Mesothelial cell of epicardium (in vitro differentiated cells): ENCODE data around the gene AOPEP. TPM values are rescaled to one million over a fixed set of nuclear protein-coding genes. Genes with fewer than 3 reads are reported as not detected.
A peak's percentile ranks its signal among the peaks of the same experiment; 100 is the strongest.

Experiments
- DNase-seq, 2 experiments: peaks; one replicate each; pipeline ENCODE4 v3.0.0; 2021; ENCODE audit warnings: low spot score in 2 of 2; ENCODE audit not compliant: unreplicated experiment in 2 of 2
- H3K27ac Mint-ChIP-seq: 2 replicates; pipeline ENCODE4 v1.8.0; 2021; ENCODE audit warnings: mixed read lengths
- H3K27me3 Mint-ChIP-seq: 2 replicates; pipeline ENCODE4 v1.8.0; 2021; ENCODE audit warnings: low read depth, mixed read lengths
- H3K36me3 Mint-ChIP-seq: 2 replicates; pipeline ENCODE4 v1.8.0; 2021; ENCODE audit warnings: mixed read lengths
- H3K4me1 Mint-ChIP-seq: 2 replicates; pipeline ENCODE4 v1.8.0; 2021; ENCODE audit warnings: mixed read lengths
- H3K4me3 Mint-ChIP-seq: 2 replicates; pipeline ENCODE4 v1.8.0; 2021; ENCODE audit warnings: mild to moderate bottlenecking, moderate library complexity, mixed read lengths
- H3K9me3 Mint-ChIP-seq: 2 replicates; pipeline ENCODE4 v1.8.0; 2021; ENCODE audit warnings: mixed read lengths
- CTCF ChIP-seq: fragments of 200-600 bp; sonication (generic); IDR thresholded peaks from one replicate; pipeline ENCODE4 v1.5.0; 2021; ENCODE audit warnings: antibody characterized with exemption; ENCODE audit not compliant: unreplicated experiment
- total RNA-seq: library from RNA; stranded (reverse); gene quantifications from 3 replicates; pipeline ENCODE4 v1.2.1, GENCODE V29; 2021

Gene AOPEP
- total RNA-seq, 1 donor from 2014 or later = 63.0 TPM

GRCh38 chr9:95030920-95031642 lies 304.6 kb downstream of the AOPEP start:
- Mint-ChIP-seq H3K27me3 (no peaks in the 10 kb centered on the region), H3K27ac (peak overlapping the region; percentile 47), H3K36me3 (peaks cover 5% of the 10 kb centered on the region), H3K4me3 (no peak overlapping the region), H3K9me3 (no peaks in the 10 kb centered on the region), H3K4me1 (peaks cover 51% of the 10 kb centered on the region)
- no peak for TF ChIP-seq CTCF
- no peak for DNase-seq

GRCh38 chr9:95031711-95032461 lies 305.4 kb downstream of the AOPEP start:
- Mint-ChIP-seq H3K4me1 (peaks cover 49% of the 10 kb centered on the region), H3K27ac (peak overlapping the region; percentile 51), H3K4me3 (no peak overlapping the region), H3K9me3 (no peaks in the 10 kb centered on the region), H3K36me3 (peaks cover 5% of the 10 kb centered on the region), H3K27me3 (no peaks in the 10 kb centered on the region)
- no peak for TF ChIP-seq CTCF
- no peak for DNase-seq

GRCh38 chr9:95032580-95033341 lies 306.3 kb downstream of the AOPEP start:
- Mint-ChIP-seq H3K27me3 (no peaks in the 10 kb centered on the region), H3K27ac (no peak overlapping the region), H3K4me3 (no peak overlapping the region), H3K36me3 (peaks cover 5% of the 10 kb centered on the region), H3K9me3 (no peaks in the 10 kb centered on the region), H3K4me1 (peaks cover 52% of the 10 kb centered on the region)
- no peak for DNase-seq
- no peak for TF ChIP-seq CTCF

- H3K27ac Mint-ChIP-seq = no peak overlapping the region
- DNase-seq = no peak
- H3K4me1 Mint-ChIP-seq = peaks cover 46% of the 10 kb centered on the region
- H3K4me3 Mint-ChIP-seq = no peak overlapping the region
- H3K9me3 Mint-ChIP-seq = no peaks in the 10 kb centered on the region
- peaks cover 5% of the 10 kb centered on the region for H3K36me3 Mint-ChIP-seq
- H3K27me3 Mint-ChIP-seq = no peaks in the 10 kb centered on the region
- TF ChIP-seq CTCF = no peak
Measured at GRCh38 chr9:95035846-95036245, 309.3 kb downstream of the AOPEP start.

GRCh38 chr9:95036676-95037075 lies 310.2 kb downstream of the AOPEP start:
- no peak for TF ChIP-seq CTCF
- H3K27ac Mint-ChIP-seq = peak overlapping the region; percentile 80
- peaks cover 41% of the 10 kb centered on the region for H3K4me1 Mint-ChIP-seq
- no peaks in the 10 kb centered on the region for H3K9me3 Mint-ChIP-seq
- H3K36me3 Mint-ChIP-seq = peaks cover 3% of the 10 kb centered on the region
- no peak overlapping the region for H3K4me3 Mint-ChIP-seq
- no peak for DNase-seq
- no peaks in the 10 kb centered on the region for H3K27me3 Mint-ChIP-seq
